Activated CD8-positive, alpha-beta memory T cell treated with anti-CD3 and anti-CD28 coated beads, Interleukin-2, amount 50 U/mL, for 1 hour (primary cell): ENCODE data around the gene ZDHHC24.
"Not testable (repeated sequence)": the region's sequence is repeated elsewhere in the genome, so short reads cannot be mapped to it uniquely, and the experiment has no call there.

ENCODE experiments used
- DNase-seq: peaks from one replicate; pipeline ENCODE4 v3.0.0-alpha.2; 2020; ENCODE audit errors: extremely low read depth

Gene ZDHHC24

GRCh38 chr11:66544952-66545351 is 896 bp downstream of the ZDHHC24 start:
- DNase-seq, result not testable (repeated sequence)

GRCh38 chr11:66543263-66544107 is 2.4 kb downstream of the ZDHHC24 start:
- DNase-seq, result peak; percentile 31

GRCh38 chr11:66542362-66542761 is 3.5 kb downstream of the ZDHHC24 start:
- DNase-seq, result no peak

- DNase-seq, result no peak
Observed at GRCh38 chr11:66541892-66542291, 4.0 kb downstream of the ZDHHC24 start.

- DNase-seq, result not testable (repeated sequence)
Observed at GRCh38 chr11:66540598-66540997, 5.2 kb downstream of the ZDHHC24 start.

- no peak for DNase-seq
Observed at GRCh38 chr11:66539870-66540213, 6.0 kb downstream of the ZDHHC24 start.

GRCh38 chr11:66539170-66539869 is 6.5 kb downstream of the ZDHHC24 start:
- no peak for DNase-seq

GRCh38 chr11:66532784-66533183 is 13.1 kb downstream of the ZDHHC24 start:
- DNase-seq, result no peak

GRCh38 chr11:66531841-66532240 is 14.0 kb downstream of the ZDHHC24 start:
- DNase-seq, result no peak

GRCh38 chr11:66530927-66531709 is 14.7 kb downstream of the ZDHHC24 start:
- DNase-seq, result no peak

- no peak for DNase-seq
Observed at GRCh38 chr11:66529655-66530054, 16.2 kb downstream of the ZDHHC24 start.

GRCh38 chr11:66529069-66529468 is 16.8 kb downstream of the ZDHHC24 start:
- DNase-seq, result no peak

- no peak for DNase-seq
Observed at GRCh38 chr11:66524304-66525040, 21.4 kb downstream of the ZDHHC24 start.

- DNase-seq, result no peak
Observed at GRCh38 chr11:66523611-66524010, 22.2 kb downstream of the ZDHHC24 start.

- DNase-seq, result no peak
Observed at GRCh38 chr11:66510990-66511339, 34.9 kb downstream of the ZDHHC24 start.

GRCh38 chr11:66510271-66510989 is 35.4 kb downstream of the ZDHHC24 start, which contains the start of gene BBS1:
Gene BBS1 (plus strand): TSS chr11:66510635. CDS start chr11:66510660, 25 bp downstream.
- peak; percentile 39 for DNase-seq

GRCh38 chr11:66509131-66509561 is 36.7 kb downstream of the ZDHHC24 start:
- no peak for DNase-seq

- no peak for DNase-seq
Observed at GRCh38 chr11:66505276-66505816, 40.5 kb downstream of the ZDHHC24 start.

GRCh38 chr11:66498506-66498905 is 47.3 kb downstream of the ZDHHC24 start:
- DNase-seq, result no peak

GRCh38 chr11:66497206-66497605 is 48.6 kb downstream of the ZDHHC24 start:
- DNase-seq, result no peak

- no peak for DNase-seq
Observed at GRCh38 chr11:66495401-66495854, 50.4 kb downstream of the ZDHHC24 start.
